Measurements from ENCODE around the gene PRSS2. TPM values are rescaled to one million over a fixed set of nuclear protein-coding genes. Genes with fewer than 3 reads are reported as not detected.

PRSS2 gene
- polyA plus RNA-seq, 3 donors: not detected

- H3K27me3 Mint-ChIP-seq (ENCODE audit: low read depth in 3 of 3): peaks cover 4 to 13% (median 7%) of the 10 kb centered on the region in 3 donors
- no peak for DNase-seq
- Histone ChIP-seq H3K4me1 (ENCODE audit: control insufficient read depth in 1 of 2, insufficient read depth in 2 of 2, low read length in 2 of 2) (no peaks in the 10 kb centered on the region), H3K9me3 (replicated peaks in 1 of 2; ENCODE audit: control insufficient read depth in 1 of 2, insufficient read depth in 1 of 2, low read length in 2 of 2) (no peaks in the 10 kb centered on the region), H3K27me3 (ENCODE audit: control insufficient read depth in 2 of 2, insufficient read depth in 2 of 2, low read length in 2 of 2) (peaks cover 4 to 5% of the 10 kb centered on the region in 2 donors), H3K36me3 (replicated peaks in 1 of 2; ENCODE audit: control insufficient read depth in 1 of 2, insufficient read depth in 2 of 2, low read length in 2 of 2) (no peaks in the 10 kb centered on the region), H3K4me3 (replicated peaks in 1 of 3; ENCODE audit: low read depth in 2 of 3, low read length in 3 of 3) (no peak overlapping the region), H3K79me2 (ENCODE audit: insufficient read depth, low read length) (no peaks in the 10 kb centered on the region), H2AFZ (ENCODE audit: insufficient read depth, low read depth, low read length, poor library complexity, severe bottlenecking) (no peak overlapping the region), H3K9ac (ENCODE audit: insufficient read depth, low read length, poor library complexity, severe bottlenecking) (no peak overlapping the region), H4K20me1 (ENCODE audit: insufficient read depth, low read length) (no peaks in the 10 kb centered on the region), H3K4me2 (replicated peaks; ENCODE audit: extremely low read depth, low read length, poor library complexity, severe bottlenecking) (no peak overlapping the region), H3K27ac (ENCODE audit: low read depth in 1 of 2, low read length in 2 of 2) (no peak overlapping the region)
- H3K9me3 Mint-ChIP-seq: no peaks in the 10 kb centered on the region
- no peak overlapping the region for H3K4me3 Mint-ChIP-seq
- H3K4me1 Mint-ChIP-seq: peaks cover 2% of the 10 kb centered on the region
- TF ChIP-seq CTCF (IDR thresholded peaks at IDR 0.05): no peak
- no CpG with 5 or more reads among the region's 1 CpG for WGBS (ENCODE audit: insufficient coverage)
- peaks cover 0 to 2% of the 10 kb centered on the region in 2 donors for H3K36me3 Mint-ChIP-seq
- intact Hi-C loops (cut with micrococcal nuclease): no loop called here
- peak overlapping the region in 1 of 7 donors; percentile 8 for H3K27ac Mint-ChIP-seq
Observed at GRCh38 chr7:142806957-142807356, 36.2 kb downstream of the PRSS2 start.

- no peak overlapping the region for H3K9ac ChIP-seq (ENCODE audit: insufficient read depth, low read length, poor library complexity, severe bottlenecking)
- intact Hi-C loops (cut with micrococcal nuclease): no loop called here
Observed at GRCh38 chr7:142807855-142808460, 37.2 kb downstream of the PRSS2 start.

More at GRCh38 chr7:142807855-142808460, 37.2 kb downstream of the PRSS2 start:
- Mint-ChIP-seq H3K27me3 (ENCODE audit: low read depth in 3 of 3) (peaks cover 7 to 17% (median 7%) of the 10 kb centered on the region in 3 donors), H3K9me3 (no peaks in the 10 kb centered on the region), H3K4me1 (peaks cover 2% of the 10 kb centered on the region), H3K4me3 (no peak overlapping the region), H3K36me3 (no peaks in the 10 kb centered on the region), H3K27ac (peak overlapping the region in 1 of 7 donors; percentile 91)
- no peaks in the 10 kb centered on the region for H3K36me3 ChIP-seq (replicated peaks in 1 of 2; ENCODE audit: control insufficient read depth in 1 of 2, insufficient read depth in 2 of 2, low read length in 2 of 2)
- H3K27ac ChIP-seq (ENCODE audit: low read depth in 1 of 2, low read length in 2 of 2): no peak overlapping the region
- TF ChIP-seq CTCF (IDR thresholded peaks at IDR 0.05): no peak
- H3K27me3 ChIP-seq (ENCODE audit: control insufficient read depth in 2 of 2, insufficient read depth in 2 of 2, low read length in 2 of 2): peaks cover 5 to 8% of the 10 kb centered on the region in 2 donors
- no CpG with 5 or more reads among the region's 3 CpGs for WGBS (ENCODE audit: insufficient coverage)
- no peaks in the 10 kb centered on the region for H3K4me1 ChIP-seq (ENCODE audit: control insufficient read depth in 1 of 2, insufficient read depth in 2 of 2, low read length in 2 of 2)
- H3K4me2 ChIP-seq (replicated peaks; ENCODE audit: extremely low read depth, low read length, poor library complexity, severe bottlenecking): no peak overlapping the region
- no peaks in the 10 kb centered on the region for H3K79me2 ChIP-seq (ENCODE audit: insufficient read depth, low read length)
- H4K20me1 ChIP-seq (ENCODE audit: insufficient read depth, low read length): no peaks in the 10 kb centered on the region
- H2AFZ ChIP-seq (ENCODE audit: insufficient read depth, low read depth, low read length, poor library complexity, severe bottlenecking): no peak overlapping the region
- H3K9me3 ChIP-seq (replicated peaks in 1 of 2; ENCODE audit: control insufficient read depth in 1 of 2, insufficient read depth in 1 of 2, low read length in 2 of 2): no peaks in the 10 kb centered on the region
- no peak for DNase-seq
- no peak overlapping the region for H3K4me3 ChIP-seq (replicated peaks in 1 of 3; ENCODE audit: low read depth in 2 of 3, low read length in 3 of 3)
